ENCODE results near the gene USP13. TPM values are rescaled to one million over a fixed set of nuclear protein-coding genes. Genes with fewer than 3 reads are reported as not detected.

USP13 gene
- total RNA-seq, 1 donor: 14.4 TPM

- TF ChIP-seq CTCF (IDR thresholded peaks at IDR 0.05; ENCODE audit: insufficient read depth, low read length): peak; percentile 80
- DNase-seq (ENCODE audit: low read depth): peak; percentile 86
- H3K4me3 ChIP-seq (ENCODE audit: low read depth, low read length): no peak overlapping the region
Observed at GRCh38 chr3:179811321-179812095, 158.7 kb downstream of the USP13 start.

GRCh38 chr3:179812096-179812382, 159.2 kb downstream of the USP13 start:
- no peak for TF ChIP-seq CTCF (IDR thresholded peaks at IDR 0.05; ENCODE audit: insufficient read depth, low read length)
- no peak overlapping the region for H3K4me3 ChIP-seq (ENCODE audit: low read depth, low read length)
- DNase-seq (ENCODE audit: low read depth): no peak

GRCh38 chr3:179819379-179819778, 166.5 kb downstream of the USP13 start:
- H3K4me3 ChIP-seq (ENCODE audit: low read depth, low read length): no peak overlapping the region
- no peak for DNase-seq (ENCODE audit: low read depth)
- TF ChIP-seq CTCF (IDR thresholded peaks at IDR 0.05; ENCODE audit: insufficient read depth, low read length): no peak

GRCh38 chr3:179822296-179822695, 169.5 kb downstream of the USP13 start:
- no peak for DNase-seq (ENCODE audit: low read depth)
- H3K4me3 ChIP-seq (ENCODE audit: low read depth, low read length): no peak overlapping the region
- TF ChIP-seq CTCF (IDR thresholded peaks at IDR 0.05; ENCODE audit: insufficient read depth, low read length): no peak

DNA sequence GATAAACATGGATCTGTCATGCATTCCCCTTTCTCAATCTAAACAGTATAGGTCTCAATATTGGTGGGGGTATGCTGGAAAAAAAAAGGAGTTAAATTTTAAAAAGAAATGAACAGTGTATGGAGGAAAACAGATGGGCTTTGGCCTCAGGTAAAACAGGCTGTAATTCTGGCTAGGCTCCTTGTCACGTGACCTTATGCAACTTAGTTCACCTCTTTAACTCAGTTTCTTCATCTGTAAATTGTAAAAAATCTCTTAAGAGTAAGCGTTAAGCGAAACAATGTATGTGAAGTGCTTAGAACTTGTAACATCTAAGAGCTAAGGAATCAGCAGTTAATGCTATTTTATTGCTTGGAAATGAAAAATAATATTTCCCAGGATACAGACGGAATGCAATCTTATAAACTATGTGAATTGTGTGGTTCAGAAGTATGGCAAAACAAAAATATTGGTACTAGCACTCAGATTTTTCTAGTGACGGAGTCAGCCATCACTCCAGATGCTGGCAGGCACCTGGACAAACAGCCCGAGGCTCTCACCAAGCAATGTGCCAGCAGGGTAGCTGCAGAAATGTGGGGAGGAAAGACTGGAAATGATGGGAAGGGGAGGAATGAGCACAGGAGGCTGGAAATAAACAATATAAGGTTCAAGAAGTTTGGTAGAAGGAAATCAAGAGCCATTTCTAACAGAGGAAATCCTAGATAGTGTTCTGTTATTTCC, 172.8 kb downstream of the USP13 start:
- TF ChIP-seq CTCF (IDR thresholded peaks at IDR 0.05; ENCODE audit: insufficient read depth, low read length): no peak
- DNase-seq (ENCODE audit: low read depth): no peak
- H3K4me3 ChIP-seq (ENCODE audit: low read depth, low read length): no peak overlapping the region

- TF ChIP-seq CTCF (IDR thresholded peaks at IDR 0.05; ENCODE audit: insufficient read depth, low read length): no peak
- no peak for DNase-seq (ENCODE audit: low read depth)
- no peak overlapping the region for H3K4me3 ChIP-seq (ENCODE audit: low read depth, low read length)
Observed at GRCh38 chr3:179826247-179826637, 173.4 kb downstream of the USP13 start.
